Neural cell (in vitro differentiated cells): ENCODE measurements around the gene MMP24. TPM values are rescaled to one million over a fixed set of nuclear protein-coding genes. Genes with fewer than 3 reads are reported as not detected.

ENCODE experiments used
- H2AFZ ChIP-seq: fragments of 200-600, 300-800 bp; sonication (generic), shearing (Covaris generic); 2 replicates; pipeline ENCODE4 v1.6.0; 2014; ENCODE audit warnings: low read depth, mild to moderate bottlenecking, antibody characterized with exemption, low read length, moderate library complexity
- H3F3A ChIP-seq: fragments of 200-600 bp; shearing (Covaris generic); 2 replicates; pipeline ENCODE4 v1.6.1; 2016; ENCODE audit warnings: mild to moderate bottlenecking, moderate library complexity, mixed read lengths, antibody characterized with exemption, low read length; ENCODE audit not compliant: insufficient read depth, poor library complexity, severe bottlenecking
- H3K27ac ChIP-seq: fragments of 200-600, 300-800 bp; sonication (generic), shearing (Covaris generic); 2 replicates; pipeline ENCODE4 v1.5.1; 2014; ENCODE audit warnings: mild to moderate bottlenecking, low read length, moderate library complexity
- H3K27me3 ChIP-seq: fragments of 300-800, 200-600 bp; sonication (generic), shearing (Covaris generic); 2 replicates; pipeline ENCODE4 v1.6.0; 2014; ENCODE audit warnings: mild to moderate bottlenecking, low read depth, low read length, moderate library complexity; ENCODE audit not compliant: insufficient read depth
- H3K36me3 ChIP-seq: fragments of 300-800, 200-600 bp; sonication (generic), shearing (Covaris generic); 2 replicates; pipeline ENCODE4 v1.5.1; 2014; ENCODE audit warnings: mild to moderate bottlenecking, antibody characterized with exemption, low read length, moderate library complexity; ENCODE audit not compliant: insufficient read depth
- H3K4me2 ChIP-seq: fragments of 300-800, 200-600 bp; sonication (generic), shearing (Covaris generic); 2 replicates; pipeline ENCODE4 v1.6.0; 2014; ENCODE audit warnings: mild to moderate bottlenecking, low read length
- H3K4me3 ChIP-seq: fragments of 300-800, 200-600 bp; sonication (generic), shearing (Covaris generic); 2 replicates; pipeline ENCODE4 v1.5.1; 2014; ENCODE audit warnings: mild to moderate bottlenecking, low read length, moderate library complexity
- H3K79me2 ChIP-seq: fragments of 200-600 bp; shearing (Covaris generic); replicated peaks from 2 replicates; pipeline ENCODE4 v1.6.0; 2014; ENCODE audit warnings: mild to moderate bottlenecking, low read length, moderate library complexity; ENCODE audit not compliant: insufficient read depth
- H3K9ac ChIP-seq: fragments of 300-800, 200-600 bp; sonication (generic), shearing (Covaris generic); 2 replicates; pipeline ENCODE4 v1.6.1; 2016; ENCODE audit warnings: mild to moderate bottlenecking, low read length, mixed read lengths
- H3K9me2 ChIP-seq: fragments of 200-600 bp; shearing (Covaris generic); 2 replicates; pipeline ENCODE4 v1.6.1; 2016; ENCODE audit warnings: mild to moderate bottlenecking, low read length, mixed read lengths; ENCODE audit not compliant: insufficient read depth
- H3K9me3 ChIP-seq: fragments of 200-600, 300-800 bp; sonication (generic), shearing (Covaris generic); 2 replicates; pipeline ENCODE4 v1.6.1; 2016; ENCODE audit warnings: mild to moderate bottlenecking, mixed run types, low read length, moderate library complexity, mixed read lengths
- H4K20me1 ChIP-seq: fragments of 200-600 bp; shearing (Covaris generic); 2 replicates; pipeline ENCODE4 v1.6.1; 2016; ENCODE audit warnings: mild to moderate bottlenecking, mixed run types; ENCODE audit not compliant: insufficient read depth
- EP300 ChIP-seq: fragments of 450-650 bp; conservative IDR thresholded peaks from 2 replicates; pipeline ENCODE4 v1.6.1; 2014; ENCODE audit warnings: antibody characterized with exemption, mild to moderate bottlenecking, moderate library complexity; ENCODE audit not compliant: poor library complexity, severe bottlenecking
- EZH2 ChIP-seq: fragments of 200-600, 300-800 bp; shearing (Covaris generic), sonication (generic); IDR thresholded peaks from 2 replicates; pipeline ENCODE4 v1.6.1; 2014; ENCODE audit warnings: antibody characterized with exemption, low read length, borderline replicate concordance, mild to moderate bottlenecking; ENCODE audit not compliant: insufficient read depth, poor library complexity, severe bottlenecking
- MXI1 ChIP-seq: fragments of 450-650 bp; conservative IDR thresholded peaks from 2 replicates; pipeline ENCODE4 v1.6.1; 2014; ENCODE audit warnings: antibody characterized with exemption, mild to moderate bottlenecking; ENCODE audit not compliant: poor library complexity, severe bottlenecking
- POLR2AphosphoS5 ChIP-seq: IDR thresholded peaks from 2 replicates; pipeline ENCODE4 v1.6.1; 2012
- SMC3 ChIP-seq: fragments of 450-650 bp; conservative IDR thresholded peaks from 2 replicates; pipeline ENCODE4 v1.6.1; 2014; ENCODE audit warnings: antibody characterized with exemption, mild to moderate bottlenecking, moderate library complexity; ENCODE audit not compliant: poor library complexity
- TAF1 ChIP-seq: IDR thresholded peaks from 2 replicates; pipeline ENCODE4 v1.6.1; 2012; ENCODE audit warnings: low read depth
- polyA plus RNA-seq: library from polyadenylated mRNA; depleted of rRNA; stranded (reverse); fragments of >200 nt; gene quantifications from 2 replicates; pipeline ENCODE4 v1.2.3, GENCODE V29; 2014
- TF ChIP-seq, protein P1 (sequence below): IDR thresholded peaks from 2 replicates; pipeline ENCODE4 v1.6.1; 2012; ENCODE audit warnings: borderline replicate concordance
- TF ChIP-seq, protein P2 (sequence below): fragments of 450-650 bp; IDR thresholded peaks from 2 replicates; pipeline ENCODE4 v1.5.1; 2014; ENCODE audit warnings: antibody characterized with exemption, mild to moderate bottlenecking, moderate library complexity; ENCODE audit not compliant: poor library complexity, severe bottlenecking

MMP24 gene
- polyA plus RNA-seq, 1 donor from 2014 or later: 57.4 TPM

DNA sequence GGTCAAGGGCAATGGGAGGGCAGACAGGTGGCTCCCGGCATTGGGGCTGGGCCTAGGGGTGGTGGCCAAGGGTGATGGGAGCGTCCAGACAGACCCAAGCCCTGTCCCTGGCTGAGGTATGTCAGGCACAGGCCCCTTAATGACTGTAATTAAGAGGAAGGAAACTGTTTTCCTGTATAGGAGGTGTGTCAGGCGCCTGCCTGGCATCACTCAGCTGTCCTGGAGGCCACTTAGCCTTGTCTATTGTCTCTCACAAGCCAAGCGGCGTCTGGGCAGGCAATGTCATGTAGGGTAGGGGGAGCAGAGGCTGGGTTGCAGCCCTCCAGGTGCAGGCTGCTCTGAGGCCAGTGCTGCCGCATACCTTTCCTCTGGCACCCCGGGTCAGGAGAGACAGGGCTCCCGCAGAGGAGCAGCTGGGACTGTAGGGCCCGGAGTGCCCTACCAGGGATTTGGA is 69.6 kb downstream of the MMP24 start:
- Histone ChIP-seq H3K9me2 (no peaks in the 10 kb centered on the region), H3K9ac (no peak overlapping the region), H3K27ac (no peak overlapping the region), H3K27me3 (no peaks in the 10 kb centered on the region), H3K4me3 (no peak overlapping the region), H2AFZ (no peak overlapping the region), H4K20me1 (no peaks in the 10 kb centered on the region), H3K4me2 (no peak overlapping the region), H3F3A (no peaks in the 10 kb centered on the region), H3K36me3 (no peaks in the 10 kb centered on the region), H3K9me3 (no peaks in the 10 kb centered on the region), H3K79me2 (no peaks in the 10 kb centered on the region)
- no peak for TF ChIP-seq MXI1
- TF ChIP-seq EP300: no peak
- TF ChIP-seq, protein P1, sequence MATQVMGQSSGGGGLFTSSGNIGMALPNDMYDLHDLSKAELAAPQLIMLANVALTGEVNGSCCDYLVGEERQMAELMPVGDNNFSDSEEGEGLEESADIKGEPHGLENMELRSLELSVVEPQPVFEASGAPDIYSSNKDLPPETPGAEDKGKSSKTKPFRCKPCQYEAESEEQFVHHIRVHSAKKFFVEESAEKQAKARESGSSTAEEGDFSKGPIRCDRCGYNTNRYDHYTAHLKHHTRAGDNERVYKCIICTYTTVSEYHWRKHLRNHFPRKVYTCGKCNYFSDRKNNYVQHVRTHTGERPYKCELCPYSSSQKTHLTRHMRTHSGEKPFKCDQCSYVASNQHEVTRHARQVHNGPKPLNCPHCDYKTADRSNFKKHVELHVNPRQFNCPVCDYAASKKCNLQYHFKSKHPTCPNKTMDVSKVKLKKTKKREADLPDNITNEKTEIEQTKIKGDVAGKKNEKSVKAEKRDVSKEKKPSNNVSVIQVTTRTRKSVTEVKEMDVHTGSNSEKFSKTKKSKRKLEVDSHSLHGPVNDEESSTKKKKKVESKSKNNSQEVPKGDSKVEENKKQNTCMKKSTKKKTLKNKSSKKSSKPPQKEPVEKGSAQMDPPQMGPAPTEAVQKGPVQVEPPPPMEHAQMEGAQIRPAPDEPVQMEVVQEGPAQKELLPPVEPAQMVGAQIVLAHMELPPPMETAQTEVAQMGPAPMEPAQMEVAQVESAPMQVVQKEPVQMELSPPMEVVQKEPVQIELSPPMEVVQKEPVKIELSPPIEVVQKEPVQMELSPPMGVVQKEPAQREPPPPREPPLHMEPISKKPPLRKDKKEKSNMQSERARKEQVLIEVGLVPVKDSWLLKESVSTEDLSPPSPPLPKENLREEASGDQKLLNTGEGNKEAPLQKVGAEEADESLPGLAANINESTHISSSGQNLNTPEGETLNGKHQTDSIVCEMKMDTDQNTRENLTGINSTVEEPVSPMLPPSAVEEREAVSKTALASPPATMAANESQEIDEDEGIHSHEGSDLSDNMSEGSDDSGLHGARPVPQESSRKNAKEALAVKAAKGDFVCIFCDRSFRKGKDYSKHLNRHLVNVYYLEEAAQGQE: no peak
- TF ChIP-seq SMC3: no peak

DNA sequence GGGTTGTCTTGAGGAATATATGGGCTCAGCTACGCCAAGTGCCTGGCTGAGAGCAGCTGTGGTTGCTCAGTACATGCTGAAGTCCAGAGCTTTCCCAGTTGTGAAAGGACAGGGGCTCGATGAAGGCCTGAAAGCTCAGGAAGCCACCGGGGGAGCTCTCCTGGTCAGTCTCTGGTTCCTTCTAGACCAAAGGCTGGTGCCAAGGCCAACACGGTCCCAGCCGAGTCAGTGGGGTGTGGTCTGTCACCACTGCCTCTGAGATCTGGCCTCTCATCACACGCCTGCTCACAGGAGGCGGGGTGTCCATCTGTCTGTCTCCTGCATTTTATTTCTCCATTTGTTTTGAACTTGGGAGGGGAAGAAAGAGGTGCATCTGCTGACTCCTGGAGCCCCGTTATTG is 70.7 kb downstream of the MMP24 start:
- Histone ChIP-seq H3K9me2 (no peaks in the 10 kb centered on the region), H3K27me3 (no peaks in the 10 kb centered on the region), H3K9me3 (no peaks in the 10 kb centered on the region), H3K4me3 (no peak overlapping the region), H2AFZ (no peak overlapping the region), H3K79me2 (no peaks in the 10 kb centered on the region), H3K36me3 (no peaks in the 10 kb centered on the region), H3K27ac (no peak overlapping the region), H4K20me1 (no peaks in the 10 kb centered on the region), H3F3A (no peaks in the 10 kb centered on the region), H3K4me2 (no peak overlapping the region), H3K9ac (no peak overlapping the region)
- no peak for TF ChIP-seq EZH2
- TF ChIP-seq, protein P2, sequence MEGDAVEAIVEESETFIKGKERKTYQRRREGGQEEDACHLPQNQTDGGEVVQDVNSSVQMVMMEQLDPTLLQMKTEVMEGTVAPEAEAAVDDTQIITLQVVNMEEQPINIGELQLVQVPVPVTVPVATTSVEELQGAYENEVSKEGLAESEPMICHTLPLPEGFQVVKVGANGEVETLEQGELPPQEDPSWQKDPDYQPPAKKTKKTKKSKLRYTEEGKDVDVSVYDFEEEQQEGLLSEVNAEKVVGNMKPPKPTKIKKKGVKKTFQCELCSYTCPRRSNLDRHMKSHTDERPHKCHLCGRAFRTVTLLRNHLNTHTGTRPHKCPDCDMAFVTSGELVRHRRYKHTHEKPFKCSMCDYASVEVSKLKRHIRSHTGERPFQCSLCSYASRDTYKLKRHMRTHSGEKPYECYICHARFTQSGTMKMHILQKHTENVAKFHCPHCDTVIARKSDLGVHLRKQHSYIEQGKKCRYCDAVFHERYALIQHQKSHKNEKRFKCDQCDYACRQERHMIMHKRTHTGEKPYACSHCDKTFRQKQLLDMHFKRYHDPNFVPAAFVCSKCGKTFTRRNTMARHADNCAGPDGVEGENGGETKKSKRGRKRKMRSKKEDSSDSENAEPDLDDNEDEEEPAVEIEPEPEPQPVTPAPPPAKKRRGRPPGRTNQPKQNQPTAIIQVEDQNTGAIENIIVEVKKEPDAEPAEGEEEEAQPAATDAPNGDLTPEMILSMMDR: no peak
- no peak for TF ChIP-seq EP300
- TF ChIP-seq MXI1: no peak
- TF ChIP-seq TAF1: no peak

DNA sequence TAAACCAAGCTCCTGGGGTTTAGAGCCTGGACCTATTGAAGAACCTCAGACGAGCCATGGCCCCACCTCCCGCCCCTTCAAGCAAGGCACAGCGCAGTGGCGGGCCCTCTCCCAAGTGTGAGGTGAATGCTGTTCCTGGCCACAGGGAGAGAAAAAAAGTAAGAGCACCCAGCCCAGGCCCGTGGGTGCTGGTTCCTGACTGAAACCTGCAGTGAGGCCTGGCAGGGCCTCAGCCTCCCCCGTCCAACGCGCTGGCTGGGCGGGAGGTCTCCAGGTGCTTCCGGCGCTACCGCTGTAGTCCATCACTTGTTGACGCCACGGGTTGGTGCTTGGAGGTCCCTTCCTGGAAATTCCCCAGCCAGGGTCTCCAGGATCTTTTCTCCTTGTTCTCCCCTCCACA is 71.2 kb downstream of the MMP24 start:
- Histone ChIP-seq H3K36me3 (no peaks in the 10 kb centered on the region), H2AFZ (no peak overlapping the region), H4K20me1 (no peaks in the 10 kb centered on the region), H3K9me3 (no peaks in the 10 kb centered on the region), H3K9ac (no peak overlapping the region), H3K27me3 (no peaks in the 10 kb centered on the region), H3K79me2 (no peaks in the 10 kb centered on the region), H3F3A (no peaks in the 10 kb centered on the region), H3K4me3 (no peak overlapping the region), H3K4me2 (no peak overlapping the region), H3K9me2 (no peaks in the 10 kb centered on the region), H3K27ac (no peak overlapping the region)
- TF ChIP-seq EP300 (no peak), POLR2AphosphoS5 (no peak)
- TF ChIP-seq, protein P1: no peak
